ENCODE data around the gene SHC1.

Gene SHC1

GRCh38 chr1:154956544-154956941, 14.0 kb downstream of the SHC1 start:
- no peak for DNase-seq

GRCh38 chr1:154955718-154956543, 14.6 kb downstream of the SHC1 start, which contains the start of gene PBXIP1:
PBXIP1 (minus strand) TSS chr1:154956099; CDS start chr1:154953721, 2,378 bp downstream.
- DNase-seq: peak; percentile 96

- DNase-seq: peak; percentile 98
Measured at GRCh38 chr1:154955039-154955717, 15.4 kb downstream of the SHC1 start.

GRCh38 chr1:154954541-154954940, 16.0 kb downstream of the SHC1 start:
- DNase-seq: no peak

- DNase-seq: no peak
Measured at GRCh38 chr1:154953611-154954038, 16.9 kb downstream of the SHC1 start.

GRCh38 chr1:154952664-154953063, 17.9 kb downstream of the SHC1 start:
- DNase-seq: no peak

GRCh38 chr1:154951901-154952657, 18.5 kb downstream of the SHC1 start:
- DNase-seq: peak; percentile 83

GRCh38 chr1:154948079-154948478, 22.5 kb downstream of the SHC1 start:
- DNase-seq: no peak

- DNase-seq: no peak
Measured at GRCh38 chr1:154945962-154946850, 24.3 kb downstream of the SHC1 start.

GRCh38 chr1:154945160-154945961, 25.2 kb downstream of the SHC1 start:
- DNase-seq: no peak

- no peak for DNase-seq
Measured at GRCh38 chr1:154944401-154945159, 26.0 kb downstream of the SHC1 start.

GRCh38 chr1:154943649-154944400, 26.7 kb downstream of the SHC1 start:
- DNase-seq: peak; percentile 53

GRCh38 chr1:154941333-154942013, 29.1 kb downstream of the SHC1 start:
- no peak for DNase-seq

- DNase-seq: no peak
Measured at GRCh38 chr1:154940651-154941194, 29.8 kb downstream of the SHC1 start.

GRCh38 chr1:154940213-154940560, 30.4 kb downstream of the SHC1 start:
- DNase-seq: no peak

- DNase-seq: no peak
Measured at GRCh38 chr1:154938604-154939399, 31.7 kb downstream of the SHC1 start.

GRCh38 chr1:154937988-154938386, 32.6 kb downstream of the SHC1 start:
- no peak for DNase-seq

Measured in CD4-positive, alpha-beta T cell treated with Interleukin-12 subunit alpha and Interleukin-12 subunit beta, for 1 hour (primary cell).